Smooth muscle cell (in vitro differentiated cells): ENCODE data around the gene LLGL2. TPM values are rescaled to one million over a fixed set of nuclear protein-coding genes. Genes with fewer than 3 reads are reported as not detected.

Experiments
- DNase-seq: peaks from one replicate; lab custom pipeline; 2025; ENCODE audit not compliant: unreplicated experiment; lab: John Stamatoyannopoulos, UW
- H2AFZ ChIP-seq: fragments of 200-600 bp; sonication (generic); 2 replicates; pipeline ENCODE4 v1.6.0; 2016; ENCODE audit warnings: antibody characterized with exemption, low read depth, mild to moderate bottlenecking
- H3F3A ChIP-seq: fragments of 200-600 bp; sonication (generic); 2 replicates; pipeline ENCODE4 v1.6.0; 2017; ENCODE audit warnings: antibody characterized with exemption, low read depth
- H3K27ac ChIP-seq: fragments of 200-600 bp; sonication (generic); 2 replicates; pipeline ENCODE4 v1.5.1; 2016; ENCODE audit warnings: low read depth, mild to moderate bottlenecking
- H3K27me3 ChIP-seq: fragments of 200-600 bp; sonication (generic); 2 replicates; pipeline ENCODE4 v1.6.1; 2016; ENCODE audit warnings: low read depth, mild to moderate bottlenecking
- H3K36me3 ChIP-seq: fragments of 200-600 bp; sonication (generic); 2 replicates; pipeline ENCODE4 v1.5.1; 2016; ENCODE audit warnings: low read depth
- H3K4me1 ChIP-seq: fragments of 200-600 bp; sonication (generic); 2 replicates; pipeline ENCODE4 v1.5.1; 2016; ENCODE audit warnings: low read depth
- H3K4me2 ChIP-seq: fragments of 200-600 bp; sonication (generic); 2 replicates; pipeline ENCODE4 v1.6.0; 2016; ENCODE audit warnings: mild to moderate bottlenecking
- H3K4me3 ChIP-seq: fragments of 200-600 bp; sonication (generic); 2 replicates; pipeline ENCODE4 v1.5.1; 2016; ENCODE audit warnings: mild to moderate bottlenecking
- H3K79me2 ChIP-seq: fragments of 200-600 bp; sonication (generic); 2 replicates; pipeline ENCODE4 v1.6.0; 2016; ENCODE audit warnings: low read depth, mild to moderate bottlenecking
- H3K9ac ChIP-seq: fragments of 200-600 bp; sonication (generic); 2 replicates; pipeline ENCODE4 v1.6.0; 2016; ENCODE audit warnings: low read depth
- H3K9me3 ChIP-seq: fragments of 200-600 bp; sonication (generic); replicated peaks from 2 replicates; pipeline ENCODE4 v1.5.1; 2016; ENCODE audit warnings: low read depth
- H4K20me1 ChIP-seq: fragments of 200-600 bp; sonication (generic); 2 replicates; pipeline ENCODE4 v1.6.0; 2016; ENCODE audit warnings: low read depth
- CTCF ChIP-seq: fragments of 200-600 bp; sonication (generic); IDR thresholded peaks from 2 replicates; pipeline ENCODE4 v1.5.1; 2017; ENCODE audit warnings: borderline replicate concordance, mild to moderate bottlenecking, antibody characterized with exemption; ENCODE audit not compliant: insufficient read depth, poor library complexity, severe bottlenecking
- WGBS: methylation state at CpG from one replicate; pipeline ENCODE4 v1.1.7; 2016; ENCODE audit warnings: low lambda C conversion rate; 5-methylcytosine and 5-hydroxymethylcytosine counted together
- polyA plus RNA-seq: library from polyadenylated mRNA; unstranded; fragments of >200 nt; fragmentation: Nextera tagmentation; extraction: Ambion mirVana; gene quantifications from 2 replicates; pipeline ENCODE4 v1.2.1, GENCODE V29; 2016
- total RNA-seq: library from RNA; depleted of rRNA; stranded (reverse); fragments of >200 nt; gene quantifications from 2 replicates; pipeline ENCODE4 v1.2.3, GENCODE V29; 2014

The LLGL2 gene
- total and polyA plus RNA-seq, 2 experiments from 2014 or later: 9.9 to 12.7 TPM

GRCh38 chr17:75540923-75541503, 15.5 kb downstream of the LLGL2 start:
- H3K4me1 ChIP-seq: no peaks in the 10 kb centered on the region
- no peak overlapping the region for H3K27ac ChIP-seq
- H3K9ac ChIP-seq: no peak overlapping the region
- H3K4me2 ChIP-seq: no peak overlapping the region
- no peaks in the 10 kb centered on the region for H4K20me1 ChIP-seq
- H3K36me3 ChIP-seq: no peaks in the 10 kb centered on the region
- TF ChIP-seq CTCF: no peak
- H3K79me2 ChIP-seq: no peaks in the 10 kb centered on the region
- no peaks in the 10 kb centered on the region for H3F3A ChIP-seq
- WGBS: 90% methylated on average over 4 of the region's 4 CpGs
- no peaks in the 10 kb centered on the region for H3K27me3 ChIP-seq
- no peak overlapping the region for H2AFZ ChIP-seq
- H3K9me3 ChIP-seq: no peaks in the 10 kb centered on the region
- DNase-seq: no peak
- no peak overlapping the region for H3K4me3 ChIP-seq

- no peak overlapping the region for H3K27ac ChIP-seq
Observed at GRCh38 chr17:75542229-75542628, 16.7 kb downstream of the LLGL2 start.

GRCh38 chr17:75542728-75543336, 17.3 kb downstream of the LLGL2 start:
- Histone ChIP-seq H3K9me3 (no peaks in the 10 kb centered on the region), H3K9ac (no peak overlapping the region), H3K4me1 (no peaks in the 10 kb centered on the region), H2AFZ (no peak overlapping the region), H3K36me3 (no peaks in the 10 kb centered on the region), H3K27me3 (no peaks in the 10 kb centered on the region), H3F3A (no peaks in the 10 kb centered on the region), H3K27ac (no peak overlapping the region), H3K79me2 (no peaks in the 10 kb centered on the region), H3K4me3 (no peak overlapping the region), H4K20me1 (no peaks in the 10 kb centered on the region), H3K4me2 (no peak overlapping the region)
- TF ChIP-seq CTCF: no peak
- 87% methylated on average over 15 of the region's 15 CpGs for WGBS
- no peak for DNase-seq

More at GRCh38 chr17:75542229-75542628, 16.7 kb downstream of the LLGL2 start:
- TF ChIP-seq CTCF: no peak
- H4K20me1 ChIP-seq: no peaks in the 10 kb centered on the region
- no peak for DNase-seq
- H3K9ac ChIP-seq: no peak overlapping the region
- no peak overlapping the region for H3K4me2 ChIP-seq
- H3K9me3 ChIP-seq: no peaks in the 10 kb centered on the region
- H3F3A ChIP-seq: no peaks in the 10 kb centered on the region
- H3K27me3 ChIP-seq: no peaks in the 10 kb centered on the region
- no peaks in the 10 kb centered on the region for H3K79me2 ChIP-seq
- 89% methylated on average over 8 of the region's 8 CpGs for WGBS
- H2AFZ ChIP-seq: no peak overlapping the region
- H3K4me3 ChIP-seq: no peak overlapping the region
- no peaks in the 10 kb centered on the region for H3K36me3 ChIP-seq
- H3K4me1 ChIP-seq: no peaks in the 10 kb centered on the region

GRCh38 chr17:75544250-75544649, 18.8 kb downstream of the LLGL2 start:
- no peak overlapping the region for H3K9ac ChIP-seq
- no peak overlapping the region for H3K27ac ChIP-seq
- peaks cover 2% of the 10 kb centered on the region for H3K4me1 ChIP-seq
- 92% methylated on average over 8 of the region's 8 CpGs for WGBS
- TF ChIP-seq CTCF: no peak
- H2AFZ ChIP-seq: no peak overlapping the region
- no peak for DNase-seq
- no peaks in the 10 kb centered on the region for H3K36me3 ChIP-seq
- H4K20me1 ChIP-seq: no peaks in the 10 kb centered on the region
- H3K79me2 ChIP-seq: no peaks in the 10 kb centered on the region
- no peaks in the 10 kb centered on the region for H3K9me3 ChIP-seq
- no peak overlapping the region for H3K4me2 ChIP-seq
- H3K27me3 ChIP-seq: no peaks in the 10 kb centered on the region
- H3F3A ChIP-seq: no peaks in the 10 kb centered on the region
- H3K4me3 ChIP-seq: no peak overlapping the region
